Ovary (tissue), 3 donors: ENCODE results near the gene CERKL.

Source experiments
- CTCF ChIP-seq, 3 donors: fragments of 450-650 bp in 2 of 3; fragments of 200-600 bp in 1 of 3; IDR thresholded peaks; one replicate each; pipeline versions ENCODE4 v1.5.1 to v1.8.0; 2016 to 2022; ENCODE audit warnings: antibody characterized with exemption in 3 of 3, mild to moderate bottlenecking in 1 of 3
- EP300 ChIP-seq: sonication (generic); formaldehyde crosslinking; IDR thresholded peaks from one replicate; pipeline ENCODE4 v1.6.1; 2017; ENCODE audit warnings: antibody characterized with exemption
- POLR2A ChIP-seq: fragments of 450-650 bp; IDR thresholded peaks from one replicate; pipeline ENCODE4 v1.6.1; 2017; ENCODE audit warnings: antibody characterized with exemption, mild to moderate bottlenecking, moderate library complexity
- donor health status: DM: no; HTN: no; CAD: no.

- no peak for TF ChIP-seq CTCF (IDR thresholded peaks at IDR 0.05)
- TF ChIP-seq POLR2A: no peak
- TF ChIP-seq EP300: no peak
Observed at GRCh38 chr2:181627545-181627944, 29.4 kb downstream of the CERKL start.
